K562 (cell line): ENCODE results near the gene TMEM167B. TPM values are rescaled to one million over a fixed set of nuclear protein-coding genes. Genes with fewer than 3 reads are reported as not detected.

Experiments
- ATAC-seq: fragments of 200-7000 bp; cut with Tn5 transposase; 3 replicates; pipeline ENCODE4 v1.9.1; 2020; ENCODE audit warnings: moderate library complexity
- BruUV-seq: library from RNA; stranded (reverse); fragments of 400-500 nt; replicated peaks from 2 replicates; lab custom pipeline; 2021; lab: Mats Ljungman, UMichigan
- CTCF ChIA-PET: fragments of 300-600 bp; formaldehyde crosslinking; extraction: SDS; loops from one replicate; lab custom pipeline; 2021; ENCODE audit warnings: low intra/inter-chr PET ratio; lab: Yijun Ruan, JAX
- POLR2A ChIA-PET: fragments of 300-600, 350-650 bp; sonication (Branson Sonifier 250); formaldehyde crosslinking; extraction: SDS; loops from one replicate; lab custom pipeline; 2021; ENCODE audit warnings: antibody characterized with exemption, inconsistent platforms; lab: Yijun Ruan, JAX
- DNase-seq, 4 experiments: peaks; one replicate each; pipeline versions ENCODE4 v3.0.0 to v3.0.0-alpha.2; 2011 to 2018; ENCODE audit warnings: low spot score in 3 of 4, mixed read lengths in 3 of 4; ENCODE audit errors: extremely low read depth in 1 of 4
- FAIRE-seq: peaks from 2 replicates; lab custom pipeline; 2011; peaks lifted over from hg19 to GRCh38; lab: Jason Lieb, UNC
- H2AFZ ChIP-seq: 2 replicates; pipeline ENCODE4 v1.6.0; 2011; ENCODE audit warnings: low read depth, low read length, control low read depth, inconsistent platforms
- H3K27ac ChIP-seq: fragments of 200-600 bp; 3 replicates; pipeline ENCODE4 v1.8.0; 2011; ENCODE audit warnings: low read depth, mild to moderate bottlenecking, control low read depth, inconsistent platforms, low read length, moderate library complexity, mixed read lengths; ENCODE audit errors: extremely low read depth
- H3K27me3 ChIP-seq, 2 experiments: fragments of 300-600 bp in 1 of 2; 2 replicates in 1 of 2; 3 replicates in 1 of 2; pipeline versions ENCODE4 v1.6.0 to v1.8.0; 2011; ENCODE audit warnings: inconsistent platforms in 2 of 2, low read length in 2 of 2, mild to moderate bottlenecking in 1 of 2, mixed read lengths in 1 of 2, moderate library complexity in 1 of 2; ENCODE audit not compliant: control insufficient read depth in 2 of 2, insufficient read depth in 2 of 2
- H3K36me3 ChIP-seq: fragments of 300-600 bp; 3 replicates; pipeline ENCODE4 v1.8.0; 2011; ENCODE audit warnings: mild to moderate bottlenecking, low read length, inconsistent platforms; ENCODE audit not compliant: control insufficient read depth, insufficient read depth
- H3K4me1 ChIP-seq, 2 experiments: fragments of 200-600 bp in 1 of 2; replicated peaks in 1 of 2; 2 replicates in 1 of 2; 3 replicates in 1 of 2; pipeline versions ENCODE4 v1.5.1 to v1.8.0; 2011; ENCODE audit warnings: inconsistent platforms in 2 of 2, low read length in 2 of 2, mild to moderate bottlenecking in 1 of 2, mixed read lengths in 1 of 2, moderate library complexity in 1 of 2; ENCODE audit not compliant: control insufficient read depth in 2 of 2, insufficient read depth in 2 of 2
- H3K4me2 ChIP-seq: 2 replicates; pipeline ENCODE4 v1.6.1; 2011; ENCODE audit warnings: low read length, control low read depth, inconsistent platforms, mixed read lengths; ENCODE audit not compliant: insufficient read depth
- H3K4me3 ChIP-seq: fragments of 200-600 bp; sonication (generic), shearing (Covaris generic); 2 replicates; pipeline ENCODE4 v1.5.1; 2016; ENCODE audit warnings: control low read depth, inconsistent platforms
- H3K79me2 ChIP-seq: fragments of 200-600 bp; 3 replicates; pipeline ENCODE4 v1.8.0; 2011; ENCODE audit warnings: low read length, inconsistent platforms; ENCODE audit not compliant: control insufficient read depth, insufficient read depth
- H3K9ac ChIP-seq, 2 experiments: 2 replicates each; pipeline versions ENCODE4 v1.6.0 to v1.6.1; 2011; ENCODE audit warnings: low read depth in 2 of 2, low read length in 2 of 2, control low read depth in 1 of 2, inconsistent platforms in 1 of 2, mild to moderate bottlenecking in 1 of 2, mixed read lengths in 1 of 2; ENCODE audit not compliant: insufficient read depth in 1 of 2
- H3K9me1 ChIP-seq: one replicate; pipeline ENCODE4 v1.6.0; 2011; ENCODE audit warnings: inconsistent platforms, mild to moderate bottlenecking, low read length, moderate library complexity; ENCODE audit not compliant: control insufficient read depth, insufficient read depth
- H3K9me3 ChIP-seq: replicated peaks from 2 replicates; pipeline ENCODE4 v1.5.1; 2011; ENCODE audit warnings: low read depth, low read length, inconsistent platforms; ENCODE audit not compliant: control insufficient read depth, insufficient read depth
- H4K20me1 ChIP-seq: replicated peaks from 2 replicates; pipeline ENCODE4 v1.6.1; 2011; ENCODE audit warnings: low read length, inconsistent platforms, mixed read lengths; ENCODE audit not compliant: control insufficient read depth, insufficient read depth
- DLX4 ChIP-seq: fragments of 250-450 bp; sonication (Bioruptor Pico); IDR thresholded peaks from 2 replicates; pipeline ENCODE4 v1.6.1; 2021; ENCODE audit warnings: mild to moderate bottlenecking
- FOXJ3 ChIP-seq: sonication (generic); formaldehyde crosslinking; IDR thresholded peaks from 2 replicates; pipeline ENCODE4 v1.4.0; 2020; ENCODE audit warnings: mild to moderate bottlenecking, missing genetic modification reagents
- MCM7 ChIP-seq, 2 experiments: fragments of 450-650 bp; IDR thresholded peaks; 2 replicates each; pipeline ENCODE4 v1.6.1; 2016 to 2018
- SIX5 ChIP-seq, 2 experiments: IDR thresholded peaks; 2 replicates each; pipeline ENCODE4 v1.6.1; 2011; ENCODE audit warnings: low read length in 2 of 2, borderline replicate concordance in 1 of 2, low read depth in 1 of 2, mild to moderate bottlenecking in 1 of 2, moderate library complexity in 1 of 2; ENCODE audit not compliant: insufficient read depth in 1 of 2
- ZNF217 ChIP-seq: sonication (generic); formaldehyde crosslinking; IDR thresholded peaks from 2 replicates; pipeline ENCODE4 v1.8.0; 2022; ENCODE audit warnings: mild to moderate bottlenecking, missing genetic modification reagents
- ZNF444 ChIP-seq: fragments of 250-450 bp; sonication (Bioruptor Pico); IDR thresholded peaks from 2 replicates; pipeline ENCODE4 v1.4.0; 2020; ENCODE audit warnings: mild to moderate bottlenecking, moderate library complexity
- WGBS: fragments of 100-300 bp; shearing (Covaris generic); methylation state at CpG from one replicate; pipeline ENCODE4 v1.1.6; 2016; ENCODE audit warnings: low coverage, mixed read lengths; ENCODE audit not compliant: insufficient coverage; ENCODE audit errors: missing lambda C conversion rate; 5-methylcytosine and 5-hydroxymethylcytosine counted together
- in situ Hi-C: fragments of 300-500 bp; cut with MboI; formaldehyde crosslinking; loops from 4 replicates; pipeline ENCODE4 v1.15.0; 2018; ENCODE audit warnings: inconsistent platforms, mixed read lengths
- intact Hi-C: fragments of 100-400 bp; cut with micrococcal nuclease; formaldehyde crosslinking; loops from 2 replicates; pipeline ENCODE4 v1.14.2; 2022
- polyA plus RNA-seq, 8 experiments: library from polyadenylated mRNA; depleted of rRNA in 4 of 8; stranded (reverse) in 5 of 8; unstranded in 3 of 8; fragments of >200 nt; fragmentation: Nextera tagmentation in 2 of 8; fragmentation: Illumina TruSeq in 1 of 8; extraction: Ambion mirVana in 2 of 8; extraction: Trizol in 1 of 8; gene quantifications; 2 replicates each; pipeline versions ENCODE4 v1.2.1 to v1.2.3, GENCODE V29; 2011 to 2014; ENCODE audit warnings: inconsistent platforms in 1 of 8, missing spikeins in 1 of 8
- total RNA-seq, 7 experiments: library from RNA; depleted of rRNA in 6 of 7; stranded (reverse); fragments of >200 nt in 6 of 7; fragmentation: Illumina TruSeq in 2 of 7; extraction: Trizol in 2 of 7; gene quantifications; 2 replicates each; pipeline versions ENCODE4 v1.2.1 to v1.2.3, GENCODE V29; 2011 to 2021; ENCODE audit warnings: low replicate concordance in 1 of 7
- TF ChIP-seq, protein P1 (sequence below): sonication (generic); formaldehyde crosslinking; IDR thresholded peaks from 2 replicates; pipeline ENCODE4 v1.8.0; 2022; ENCODE audit warnings: mild to moderate bottlenecking, missing genetic modification reagents
- TF ChIP-seq, protein P2 (sequence below), 2 experiments: fragments of 450-650 bp; IDR thresholded peaks; 2 replicates each; pipeline ENCODE4 v1.6.1; 2016

The TMEM167B gene
- total and polyA plus RNA-seq, 9 of the 15 experiments (the other 6 are each of a cell fraction or from before 2014, with no cell fraction given) = 17.2 to 36.4 (median 32.2) TPM

GRCh38 chr1:109067883-109068282, 22.7 kb upstream of the TMEM167B start:
- intact Hi-C loops (no loop called here), in situ Hi-C loops (no loop called here)
- FAIRE-seq (no peak), DNase-seq (no peak), ATAC-seq (no peak)
- H3K4me1 ChIP-seq = no peaks in the 10 kb centered on the region
- no peak overlapping the region for H3K4me2 ChIP-seq
- peaks cover 63% of the 10 kb centered on the region for H3K36me3 ChIP-seq
- H3K79me2 ChIP-seq = peaks cover 3% of the 10 kb centered on the region; the same call in 1 of the 3 replicates
- H3K9me1 ChIP-seq = no peaks in the 10 kb centered on the region
- no peaks in the 10 kb centered on the region for H4K20me1 ChIP-seq
- no TSS peak for BruUV-seq
- no peak overlapping the region for H3K27ac ChIP-seq
- H3K9me3 ChIP-seq = no peaks in the 10 kb centered on the region
- H3K9ac ChIP-seq = no peak overlapping the region; a peak in 1 of 4 replicates
- 87% methylated on average over 8 of the region's 8 CpGs for WGBS
- POLR2A ChIA-PET = interaction anchor here (1.3 kb wide), 1 partner anchor 8 kb away, joined by 6 read pairs; the partner anchor contains the start of gene TAF13
- H3K4me3 ChIP-seq = no peak overlapping the region
- H3K27me3 ChIP-seq = no peaks in the 10 kb centered on the region
- CTCF ChIA-PET = no interaction called here
- TF ChIP-seq ZNF217 (CRISPR knock-in tag) (no peak), DLX4 (CRISPR knock-in tag) (no peak), MCM7 (IDR thresholded peaks at IDR 0.05) (no peak), ZNF444 (CRISPR knock-in tag) (no peak), FOXJ3 (CRISPR knock-in tag) (no peak), SIX5 (IDR thresholded peaks at IDR 0.05; ENCODE audit: borderline replicate concordance in 1 of 2, insufficient read depth in 1 of 2, low read depth in 1 of 2, low read length in 2 of 2) (no peak)
- TF ChIP-seq, protein P1, sequence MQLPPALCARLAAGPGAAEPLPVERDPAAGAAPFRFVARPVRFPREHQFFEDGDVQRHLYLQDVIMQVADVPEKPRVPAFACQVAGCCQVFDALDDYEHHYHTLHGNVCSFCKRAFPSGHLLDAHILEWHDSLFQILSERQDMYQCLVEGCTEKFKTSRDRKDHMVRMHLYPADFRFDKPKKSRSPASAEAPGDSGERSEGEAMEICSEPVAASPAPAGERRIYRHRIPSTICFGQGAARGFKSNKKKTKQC = no peak
- TF ChIP-seq, protein P2, sequence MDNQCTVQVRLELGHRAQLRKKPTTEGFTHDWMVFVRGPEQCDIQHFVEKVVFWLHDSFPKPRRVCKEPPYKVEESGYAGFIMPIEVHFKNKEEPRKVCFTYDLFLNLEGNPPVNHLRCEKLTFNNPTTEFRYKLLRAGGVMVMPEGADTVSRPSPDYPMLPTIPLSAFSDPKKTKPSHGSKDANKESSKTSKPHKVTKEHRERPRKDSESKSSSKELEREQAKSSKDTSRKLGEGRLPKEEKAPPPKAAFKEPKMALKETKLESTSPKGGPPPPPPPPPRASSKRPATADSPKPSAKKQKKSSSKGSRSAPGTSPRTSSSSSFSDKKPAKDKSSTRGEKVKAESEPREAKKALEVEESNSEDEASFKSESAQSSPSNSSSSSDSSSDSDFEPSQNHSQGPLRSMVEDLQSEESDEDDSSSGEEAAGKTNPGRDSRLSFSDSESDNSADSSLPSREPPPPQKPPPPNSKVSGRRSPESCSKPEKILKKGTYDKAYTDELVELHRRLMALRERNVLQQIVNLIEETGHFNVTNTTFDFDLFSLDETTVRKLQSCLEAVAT (IDR thresholded peaks at IDR 0.05) = no peak
- H2AFZ ChIP-seq = no peak overlapping the region
